ENCODE results near the gene TBRG4.
"Not testable (repeated sequence)": the region's sequence is repeated elsewhere in the genome, so short reads cannot be mapped to it uniquely, and the experiment has no call there.

Gene TBRG4

GRCh38 chr7:45117582-45117981 is 6.1 kb upstream of the TBRG4 start:
- no peak for DNase-seq (ENCODE audit: low read depth)

- no peak for DNase-seq (ENCODE audit: low read depth)
These were observed 4.6 kb upstream of the TBRG4 start for GRCh38 chr7:45116048-45116447.

GRCh38 chr7:45114926-45115325 is 3.4 kb upstream of the TBRG4 start:
- DNase-seq (ENCODE audit: low read depth), result no peak

GRCh38 chr7:45114257-45114656 is 2.8 kb upstream of the TBRG4 start:
- DNase-seq (ENCODE audit: low read depth), result not testable (repeated sequence)

- DNase-seq (ENCODE audit: low read depth), result no peak
These were observed 1.2 kb upstream of the TBRG4 start for GRCh38 chr7:45112648-45113047.

- DNase-seq (ENCODE audit: low read depth), result no peak
These were observed 2.6 kb downstream of the TBRG4 start for GRCh38 chr7:45108863-45109262.

- no peak for DNase-seq (ENCODE audit: low read depth)
These were observed 4.1 kb downstream of the TBRG4 start for GRCh38 chr7:45107356-45107755.

- DNase-seq (ENCODE audit: low read depth), result no peak
These were observed 4.7 kb downstream of the TBRG4 start for GRCh38 chr7:45106820-45107219.

GRCh38 chr7:45105588-45106188 is 5.8 kb downstream of the TBRG4 start:
- no peak for DNase-seq (ENCODE audit: low read depth)

- no peak for DNase-seq (ENCODE audit: low read depth)
These were observed 6.5 kb downstream of the TBRG4 start for GRCh38 chr7:45104844-45105587.

- no peak for DNase-seq (ENCODE audit: low read depth)
These were observed 7.3 kb downstream of the TBRG4 start for GRCh38 chr7:45103958-45104843.

- DNase-seq (ENCODE audit: low read depth), result no peak
These were observed 8.4 kb downstream of the TBRG4 start for GRCh38 chr7:45102785-45103712.

- DNase-seq (ENCODE audit: low read depth), result no peak
These were observed 9.7 kb downstream of the TBRG4 start for GRCh38 chr7:45101748-45102147.

GRCh38 chr7:45100761-45101480 is 10.6 kb downstream of the TBRG4 start:
- DNase-seq (ENCODE audit: low read depth), result no peak

GRCh38 chr7:45099891-45100760 is 11.4 kb downstream of the TBRG4 start:
- no peak for DNase-seq (ENCODE audit: low read depth)

- no peak for DNase-seq (ENCODE audit: low read depth)
These were observed 12.3 kb downstream of the TBRG4 start for GRCh38 chr7:45098983-45099839.

GRCh38 chr7:45092931-45093235 is 18.6 kb downstream of the TBRG4 start:
- no peak for DNase-seq (ENCODE audit: low read depth)

GRCh38 chr7:45092100-45092930 is 19.2 kb downstream of the TBRG4 start:
- DNase-seq (ENCODE audit: low read depth), result no peak
